Ovary (tissue), 9 donors: ENCODE results near the gene SYS1. TPM values are rescaled to one million over a fixed set of nuclear protein-coding genes. Genes with fewer than 3 reads are reported as not detected.

ENCODE experiments used
- DNase-seq, 5 donors: peaks; one replicate each; pipeline ENCODE4 v3.0.0-alpha.2; 2019 to 2020
- H3K27ac ChIP-seq, 2 donors: fragments of 200-600 bp; one replicate each; pipeline versions ENCODE4 v1.5.1 to v1.8.0; 2019 to 2022
- H3K27me3 ChIP-seq: fragments of 200-600 bp; one replicate; pipeline ENCODE4 v1.8.0; 2022
- H3K36me3 ChIP-seq: fragments of 200-600 bp; sonication (generic); one replicate; pipeline ENCODE4 v1.5.1; 2019
- H3K4me1 ChIP-seq: one replicate; pipeline ENCODE4 v1.8.1; 2013; ENCODE audit warnings: mild to moderate bottlenecking, moderate library complexity; ENCODE audit not compliant: insufficient read depth
- H3K4me3 ChIP-seq: fragments of 200-600 bp; sonication (generic); one replicate; pipeline ENCODE4 v1.5.1; 2017
- H3K9me3 ChIP-seq, 2 donors: fragments of 200-600 bp in 1 of 2; sonication (generic) in 1 of 2; one replicate each; pipeline versions ENCODE4 v1.5.1 to v1.8.1; 2013 to 2019; ENCODE audit warnings: mild to moderate bottlenecking in 1 of 2, moderate library complexity in 1 of 2
- CTCF ChIP-seq, 3 donors: fragments of 450-650 bp in 2 of 3; fragments of 200-600 bp in 1 of 3; IDR thresholded peaks; one replicate each; pipeline versions ENCODE4 v1.5.1 to v1.8.0; 2016 to 2022; ENCODE audit warnings: antibody characterized with exemption in 3 of 3, mild to moderate bottlenecking in 1 of 3
- EP300 ChIP-seq: sonication (generic); formaldehyde crosslinking; IDR thresholded peaks from one replicate; pipeline ENCODE4 v1.6.1; 2017; ENCODE audit warnings: antibody characterized with exemption
- POLR2A ChIP-seq: fragments of 450-650 bp; IDR thresholded peaks from one replicate; pipeline ENCODE4 v1.6.1; 2017; ENCODE audit warnings: antibody characterized with exemption, mild to moderate bottlenecking, moderate library complexity
- WGBS, 3 donors: extraction: QIAGEN DNeasy Blood & Tissue Kit in 1 of 3; methylation state at CpG; one replicate each; pipeline versions ENCODE4 v1.1.5 to v1.1.7; 2013 to 2017; 5-methylcytosine and 5-hydroxymethylcytosine counted together
- intact Hi-C, 4 donors: fragments of 100-400 bp; cut with DNase I; formaldehyde crosslinking; loops; one replicate each; pipeline versions ENCODE4 v1.11.0 to v1.15.1; 2022 to 2023
- polyA plus RNA-seq, 2 donors: library from polyadenylated mRNA; stranded (reverse); fragments of 200-250 nt in 1 of 2; fragments of 350-450 nt in 1 of 2; fragmentation: Illumina TruSeq in 1 of 2; extraction: RNeasy Lipid Tissue Mini Kit (QIAGEN cat#74804) in 1 of 2; gene quantifications; one replicate each; pipeline ENCODE4 v1.2.3, GENCODE V29; 2013 to 2014
- total RNA-seq, 7 donors: library from RNA; depleted of rRNA in 2 of 7; stranded (reverse); fragments of >200 nt in 2 of 7; fragmentation: NEBNext Ultra II Directional in 3 of 7; extraction: Animal tissue kit (Norgen Biotek cat#: 25700) in 3 of 7; gene quantifications; one replicate each; pipeline versions ENCODE4 v1.1.0 to v1.2.4, GENCODE V29; 2016 to 2023
- donor health status: DM: no; HTN: no; CAD: no; lungs with moderate emphysema.
- donor health status: DM: no; HTN: no; CAD: no.
- donor health status: Bipolar disorder and iron deficiency.
- donor health status: DM: yes; HTN: yes; CAD: no.
- donor health status: DM: no; HTN: no; CAD: no.
- donor health status: DM: yes; HTN: yes; CAD: no.

The SYS1 gene
- total and polyA plus RNA-seq, 9 donors, result 29.2 to 69.7 (median 33.0) TPM

DNA sequence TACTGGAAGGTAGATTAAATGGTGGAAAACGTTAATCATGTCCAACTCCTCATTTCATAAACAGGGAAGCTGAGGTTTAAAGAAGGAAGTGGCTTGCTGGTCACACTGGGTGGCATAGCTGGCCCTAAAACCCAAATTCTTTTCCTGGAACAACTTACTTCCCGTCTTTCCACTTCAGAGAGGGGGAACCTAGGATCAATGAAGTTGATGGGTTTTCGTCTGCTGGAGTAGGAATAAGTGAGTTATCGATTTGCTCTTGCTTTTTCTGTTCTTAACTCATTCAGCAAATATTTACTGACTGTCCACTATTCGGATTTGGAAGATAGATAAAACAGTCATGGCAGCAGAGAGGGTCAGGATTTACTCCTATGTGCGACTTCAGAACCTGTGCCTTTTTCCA is 1.2 kb upstream of the SYS1 start:
- Histone ChIP-seq H3K36me3 (no peaks in the 10 kb centered on the region), H3K4me1 (peaks cover 6% of the 10 kb centered on the region), H3K27me3 (no peaks in the 10 kb centered on the region), H3K4me3 (no peak overlapping the region), H3K27ac (no peak overlapping the region), H3K9me3 (no peaks in the 10 kb centered on the region)
- no peak for TF ChIP-seq EP300
- no peak for TF ChIP-seq CTCF (IDR thresholded peaks at IDR 0.05)
- no peak for TF ChIP-seq POLR2A
- intact Hi-C loops, result loop anchor here in 1 of 4 donors (2.0 kb wide), 1 partner anchor 45 kb away; no protein-coding TSS in a partner anchor
- no peak for DNase-seq
- WGBS, 3 donors, result 76 to 82% (median 81%) methylated on average over 6 of the region's 6 CpGs

- no peak for DNase-seq
- Histone ChIP-seq H3K27me3 (no peaks in the 10 kb centered on the region), H3K4me3 (peak overlapping the region; percentile 52), H3K27ac (peak overlapping the region; percentile 81 to 86), H3K4me1 (peaks cover 3% of the 10 kb centered on the region), H3K36me3 (no peaks in the 10 kb centered on the region), H3K9me3 (no peaks in the 10 kb centered on the region)
- intact Hi-C loops, result loop anchor here in 1 of 4 donors (2.0 kb wide), 1 partner anchor 43 kb away; no protein-coding TSS in a partner anchor
- 12 to 16% (median 12%) methylated on average over 23 of the region's 23 CpGs for WGBS, 3 donors
- TF ChIP-seq CTCF (IDR thresholded peaks at IDR 0.05), result no peak
- no peak for TF ChIP-seq POLR2A
- TF ChIP-seq EP300, result no peak
These were observed 896 bp downstream of the SYS1 start for GRCh38 chr20:45363611-45364492.

DNA sequence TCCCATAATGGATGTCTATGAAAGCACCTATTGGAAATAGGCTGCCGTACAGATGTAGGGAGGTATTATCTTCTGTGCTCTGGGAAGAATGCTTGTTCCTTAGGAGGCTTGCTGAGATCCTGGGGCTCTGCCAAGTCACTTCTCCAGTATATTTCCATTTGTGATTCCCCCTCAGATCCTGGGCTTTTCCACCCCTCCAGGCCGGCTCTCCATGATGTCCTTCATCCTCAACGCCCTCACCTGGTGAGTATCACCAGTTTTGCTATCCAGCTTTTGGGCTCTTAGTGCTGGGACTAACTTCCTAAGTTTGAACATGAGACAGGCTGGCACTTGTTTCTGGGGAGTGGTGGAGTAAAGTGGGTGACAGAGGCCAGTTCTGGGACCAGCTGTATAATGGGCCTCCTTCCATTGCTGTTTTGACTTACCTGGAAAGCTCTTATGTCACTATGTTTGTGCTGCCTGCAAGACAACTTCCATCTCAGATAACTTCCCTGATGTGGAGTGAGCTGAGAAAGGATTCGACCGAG is 2.6 kb downstream of the SYS1 start:
- WGBS, 3 donors, result 81 to 87% (median 84%) methylated on average over 5 of the region's 5 CpGs
- intact Hi-C loops, result no loop called here
- Histone ChIP-seq H3K27me3 (no peaks in the 10 kb centered on the region), H3K36me3 (no peaks in the 10 kb centered on the region), H3K9me3 (no peaks in the 10 kb centered on the region), H3K4me3 (no peak overlapping the region), H3K4me1 (peaks cover 3% of the 10 kb centered on the region), H3K27ac (no peak overlapping the region)
- DNase-seq, result no peak
- TF ChIP-seq CTCF (IDR thresholded peaks at IDR 0.05) (no peak), EP300 (no peak)

DNA sequence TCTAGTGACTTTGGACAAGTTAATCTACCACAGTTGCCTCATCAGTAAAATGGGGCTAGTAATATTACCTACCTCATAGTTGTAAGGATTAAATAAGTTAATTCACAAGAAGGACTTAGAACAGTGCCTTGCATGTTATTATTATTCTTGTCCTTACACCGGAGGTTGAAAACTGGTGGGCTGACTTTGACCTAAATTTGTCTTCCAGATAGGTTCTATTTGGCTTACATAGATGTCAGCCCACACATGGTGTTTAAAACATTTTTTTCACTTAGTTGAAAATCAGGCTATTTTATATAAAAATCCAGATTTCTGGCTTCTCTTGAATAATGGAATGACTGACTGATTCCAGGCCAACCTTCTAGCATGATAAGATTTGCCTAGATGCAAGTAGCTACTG is 3.2 kb downstream of the SYS1 start:
- WGBS, 3 donors, result 31 to 44% (median 32%) methylated on average over 1 of the region's 1 CpG
- intact Hi-C loops, result no loop called here
- DNase-seq, result no peak
- Histone ChIP-seq H3K4me3 (no peak overlapping the region), H3K9me3 (no peaks in the 10 kb centered on the region), H3K4me1 (peaks cover 3% of the 10 kb centered on the region), H3K27me3 (no peaks in the 10 kb centered on the region), H3K36me3 (no peaks in the 10 kb centered on the region), H3K27ac (no peak overlapping the region)
- no peak for TF ChIP-seq CTCF (IDR thresholded peaks at IDR 0.05)
- TF ChIP-seq EP300, result no peak
- no peak for TF ChIP-seq POLR2A
